Vagina (tissue), 2 donors: ENCODE data around the gene SERGEF. TPM values are rescaled to one million over a fixed set of nuclear protein-coding genes. Genes with fewer than 3 reads are reported as not detected.

ENCODE experiments used
- DNase-seq, 2 donors: peaks; one replicate each; pipeline ENCODE4 v3.0.0-alpha.2; 2017; ENCODE audit errors: extremely low spot score in 2 of 2
- H3K27ac ChIP-seq: fragments of 200-600 bp; sonication (generic); one replicate; pipeline ENCODE4 v1.5.1; 2019
- H3K27me3 ChIP-seq: fragments of 200-600 bp; sonication (generic); one replicate; pipeline ENCODE4 v1.5.1; 2019
- H3K36me3 ChIP-seq, 2 donors: fragments of 200-600 bp; sonication (generic); one replicate each; pipeline ENCODE4 v1.5.1; 2017 to 2019
- H3K4me1 ChIP-seq: fragments of 200-600 bp; sonication (generic); one replicate; pipeline ENCODE4 v1.5.1; 2019
- H3K4me3 ChIP-seq, 2 donors: fragments of 200-600 bp; sonication (generic); 1 replicate in 1 of 2; 2 replicates in 1 of 2; pipeline ENCODE4 v1.5.1; 2016 to 2019
- H3K9me3 ChIP-seq: fragments of 200-600 bp; sonication (generic); one replicate; pipeline ENCODE4 v1.5.1; 2019
- POLR2A ChIP-seq, 2 donors: fragments of 450-650 bp; IDR thresholded peaks; one replicate each; pipeline ENCODE4 v1.6.1; 2017; ENCODE audit warnings: antibody characterized with exemption in 2 of 2, mild to moderate bottlenecking in 2 of 2, moderate library complexity in 2 of 2
- POLR2AphosphoS5 ChIP-seq, 2 donors: sonication (generic); formaldehyde crosslinking; IDR thresholded peaks; one replicate each; pipeline ENCODE4 v1.9.0; 2017; ENCODE audit warnings: antibody characterized with exemption in 2 of 2, mild to moderate bottlenecking in 2 of 2, low read depth in 1 of 2; ENCODE audit not compliant: insufficient read depth in 1 of 2
- intact Hi-C: fragments of 100-400 bp; cut with DNase I; formaldehyde crosslinking; loops from one replicate; pipeline ENCODE4 v1.15.1; 2023
- total RNA-seq: library from RNA; depleted of rRNA; stranded (reverse); fragments of >200 nt; gene quantifications from one replicate; pipeline ENCODE4 v1.2.3, GENCODE V29; 2016
- TF ChIP-seq, protein P1 (sequence below), 3 experiments: fragments of 450-650 bp in 2 of 3; fragments of 200-600 bp in 1 of 3; sonication (generic) in 1 of 3; IDR thresholded peaks; one replicate each; pipeline ENCODE4 v1.5.1; 2017 to 2019; ENCODE audit warnings: antibody characterized with exemption in 3 of 3, mild to moderate bottlenecking in 2 of 3, moderate library complexity in 2 of 3

Gene SERGEF
- total RNA-seq, 1 donor from 2014 or later = 30.7 TPM

DNA sequence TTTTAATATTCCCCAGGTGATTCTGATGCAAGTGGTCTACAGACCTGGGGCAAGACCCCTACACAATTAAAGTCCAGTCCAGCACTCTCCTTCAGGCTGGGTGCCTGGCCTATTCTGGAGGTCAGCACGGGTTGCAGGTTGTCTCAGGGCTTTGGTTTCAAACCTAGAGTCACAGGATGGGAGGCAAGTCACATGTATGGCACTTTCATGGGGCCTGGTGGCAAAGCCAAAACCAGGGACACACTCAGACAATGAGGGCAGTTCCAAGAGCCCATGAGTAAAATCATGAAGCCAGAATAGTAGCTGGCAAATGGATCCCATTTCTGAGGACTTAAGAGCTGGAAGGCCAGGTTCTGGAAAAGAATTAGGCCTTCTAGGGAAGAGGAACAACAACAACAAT lies 181.6 kb downstream of the SERGEF start:
- H3K9me3 ChIP-seq = no peaks in the 10 kb centered on the region
- TF ChIP-seq, protein P1, sequence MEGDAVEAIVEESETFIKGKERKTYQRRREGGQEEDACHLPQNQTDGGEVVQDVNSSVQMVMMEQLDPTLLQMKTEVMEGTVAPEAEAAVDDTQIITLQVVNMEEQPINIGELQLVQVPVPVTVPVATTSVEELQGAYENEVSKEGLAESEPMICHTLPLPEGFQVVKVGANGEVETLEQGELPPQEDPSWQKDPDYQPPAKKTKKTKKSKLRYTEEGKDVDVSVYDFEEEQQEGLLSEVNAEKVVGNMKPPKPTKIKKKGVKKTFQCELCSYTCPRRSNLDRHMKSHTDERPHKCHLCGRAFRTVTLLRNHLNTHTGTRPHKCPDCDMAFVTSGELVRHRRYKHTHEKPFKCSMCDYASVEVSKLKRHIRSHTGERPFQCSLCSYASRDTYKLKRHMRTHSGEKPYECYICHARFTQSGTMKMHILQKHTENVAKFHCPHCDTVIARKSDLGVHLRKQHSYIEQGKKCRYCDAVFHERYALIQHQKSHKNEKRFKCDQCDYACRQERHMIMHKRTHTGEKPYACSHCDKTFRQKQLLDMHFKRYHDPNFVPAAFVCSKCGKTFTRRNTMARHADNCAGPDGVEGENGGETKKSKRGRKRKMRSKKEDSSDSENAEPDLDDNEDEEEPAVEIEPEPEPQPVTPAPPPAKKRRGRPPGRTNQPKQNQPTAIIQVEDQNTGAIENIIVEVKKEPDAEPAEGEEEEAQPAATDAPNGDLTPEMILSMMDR (IDR thresholded peaks at IDR 0.05) = no peak
- no peak for TF ChIP-seq POLR2AphosphoS5 (IDR thresholded peaks at IDR 0.05; ENCODE audit: insufficient read depth in 1 of 2, low read depth in 1 of 2)
- TF ChIP-seq POLR2A (IDR thresholded peaks at IDR 0.05) = no peak
- H3K27me3 ChIP-seq = no peaks in the 10 kb centered on the region
- no peaks in the 10 kb centered on the region for H3K36me3 ChIP-seq
- H3K4me3 ChIP-seq = no peak overlapping the region
- no peak overlapping the region for H3K27ac ChIP-seq
- no peak for DNase-seq
- intact Hi-C loops = no loop called here
- H3K4me1 ChIP-seq = peaks cover 10% of the 10 kb centered on the region

- DNase-seq = no peak
- H3K4me1 ChIP-seq = peaks cover 10% of the 10 kb centered on the region
- no peaks in the 10 kb centered on the region for H3K27me3 ChIP-seq
- H3K4me3 ChIP-seq = no peak overlapping the region
- intact Hi-C loops = no loop called here
- TF ChIP-seq, protein P1 (IDR thresholded peaks at IDR 0.05) = no peak
- no peak for TF ChIP-seq POLR2AphosphoS5 (IDR thresholded peaks at IDR 0.05; ENCODE audit: insufficient read depth in 1 of 2, low read depth in 1 of 2)
- no peak for TF ChIP-seq POLR2A (IDR thresholded peaks at IDR 0.05)
- peak overlapping the region; percentile 38 for H3K27ac ChIP-seq
- H3K9me3 ChIP-seq = no peaks in the 10 kb centered on the region
- H3K36me3 ChIP-seq = no peaks in the 10 kb centered on the region
Measured at GRCh38 chr11:17828311-17828751, 184.5 kb downstream of the SERGEF start.

GRCh38 chr11:17827006-17827405 lies 185.8 kb downstream of the SERGEF start:
- H3K4me3 ChIP-seq = no peak overlapping the region
- H3K4me1 ChIP-seq = peaks cover 10% of the 10 kb centered on the region
- no peaks in the 10 kb centered on the region for H3K36me3 ChIP-seq
- intact Hi-C loops = no loop called here
- H3K27me3 ChIP-seq = no peaks in the 10 kb centered on the region
- no peak for TF ChIP-seq POLR2AphosphoS5 (IDR thresholded peaks at IDR 0.05; ENCODE audit: insufficient read depth in 1 of 2, low read depth in 1 of 2)
- TF ChIP-seq, protein P1 (IDR thresholded peaks at IDR 0.05) = no peak
- no peak for TF ChIP-seq POLR2A (IDR thresholded peaks at IDR 0.05)
- no peaks in the 10 kb centered on the region for H3K9me3 ChIP-seq
- DNase-seq = no peak
- H3K27ac ChIP-seq = no peak overlapping the region

DNA sequence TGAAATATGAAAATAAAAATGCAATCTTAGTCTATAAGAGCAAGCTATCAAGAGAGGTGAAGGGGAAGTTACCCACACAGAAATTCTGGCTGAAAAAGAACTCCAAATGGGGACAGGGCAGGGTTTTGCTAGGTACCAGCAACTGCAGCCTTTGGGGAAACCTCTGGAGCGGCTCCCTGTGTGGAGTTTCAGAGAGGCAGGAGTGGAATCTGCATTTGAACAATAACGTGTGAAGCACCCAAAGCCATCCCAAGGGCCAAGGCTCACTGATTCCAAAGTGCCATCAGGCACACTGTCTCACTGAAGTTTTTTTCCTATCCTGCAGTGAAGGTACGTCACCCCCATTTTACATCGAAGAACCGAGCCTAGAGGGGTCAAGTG lies 190.5 kb downstream of the SERGEF start:
- Histone ChIP-seq H3K4me1 (no peaks in the 10 kb centered on the region), H3K27ac (no peak overlapping the region), H3K36me3 (no peaks in the 10 kb centered on the region), H3K9me3 (no peaks in the 10 kb centered on the region), H3K27me3 (no peaks in the 10 kb centered on the region), H3K4me3 (no peak overlapping the region)
- no peak for DNase-seq
- TF ChIP-seq POLR2A (IDR thresholded peaks at IDR 0.05) (no peak), POLR2AphosphoS5 (IDR thresholded peaks at IDR 0.05; ENCODE audit: insufficient read depth in 1 of 2, low read depth in 1 of 2) (no peak)
- TF ChIP-seq, protein P1 (IDR thresholded peaks at IDR 0.05) = no peak
- intact Hi-C loops = no loop called here

GRCh38 chr11:17821648-17822400 lies 191.0 kb downstream of the SERGEF start:
- H3K27ac ChIP-seq = no peak overlapping the region
- intact Hi-C loops = no loop called here
- no peaks in the 10 kb centered on the region for H3K4me1 ChIP-seq
- no peaks in the 10 kb centered on the region for H3K36me3 ChIP-seq
- H3K4me3 ChIP-seq = no peak overlapping the region
- H3K27me3 ChIP-seq = no peaks in the 10 kb centered on the region
- DNase-seq = no peak
- no peaks in the 10 kb centered on the region for H3K9me3 ChIP-seq
- TF ChIP-seq, protein P1 (IDR thresholded peaks at IDR 0.05) = no peak
- TF ChIP-seq POLR2AphosphoS5 (IDR thresholded peaks at IDR 0.05; ENCODE audit: insufficient read depth in 1 of 2, low read depth in 1 of 2) = no peak
